ENCODE data around the gene KLHL13. TPM values are rescaled to one million over a fixed set of nuclear protein-coding genes. Genes with fewer than 3 reads are reported as not detected.
"Not testable (repeated sequence)": the region's sequence is repeated elsewhere in the genome, so short reads cannot be mapped to it uniquely, and the experiment has no call there.

Gene KLHL13
- polyA plus RNA-seq, 4 donors: 4.2 to 74.2 (median 4.7) TPM

- WGBS, 3 donors: 68 to 100% (median 85%) methylated on average over 1 of the region's 1 CpG
- Histone ChIP-seq H3K27ac (ENCODE audit: low read depth in 1 of 3, low read length in 2 of 3) (no peak overlapping the region), H3K4me3 (ENCODE audit: low read depth in 1 of 3, low read length in 3 of 3) (no peak overlapping the region), H3K4me1 (ENCODE audit: control insufficient read depth in 3 of 3, insufficient read depth in 2 of 3, low read depth in 1 of 3, low read length in 2 of 3) (no peaks in the 10 kb centered on the region), H3K9me3 (ENCODE audit: control insufficient read depth in 2 of 2, insufficient read depth in 1 of 2, low read depth in 1 of 2, low read length in 1 of 2) (no peaks in the 10 kb centered on the region), H3K27me3 (ENCODE audit: control insufficient read depth in 3 of 3, insufficient read depth in 3 of 3, low read length in 3 of 3) (no peaks in the 10 kb centered on the region), H3K36me3 (ENCODE audit: control insufficient read depth in 3 of 3, insufficient read depth in 2 of 3, low read depth in 1 of 3, low read length in 3 of 3) (no peaks in the 10 kb centered on the region)
- no peak for FAIRE-seq
- no peak for DNase-seq
Measured at GRCh38 chrX:118148737-118149136, 32.1 kb upstream of the KLHL13 start.

GRCh38 chrX:118147771-118148170, 31.2 kb upstream of the KLHL13 start:
- not testable (repeated sequence) for H3K27me3 ChIP-seq (ENCODE audit: control insufficient read depth in 3 of 3, insufficient read depth in 3 of 3, low read length in 3 of 3); H3K36me3 ChIP-seq (ENCODE audit: control insufficient read depth in 3 of 3, insufficient read depth in 2 of 3, low read depth in 1 of 3, low read length in 3 of 3); H3K4me3 ChIP-seq (ENCODE audit: low read depth in 1 of 3, low read length in 3 of 3); FAIRE-seq; H3K4me1 ChIP-seq (ENCODE audit: control insufficient read depth in 3 of 3, insufficient read depth in 2 of 3, low read depth in 1 of 3, low read length in 2 of 3); H3K9me3 ChIP-seq (ENCODE audit: control insufficient read depth in 2 of 2, insufficient read depth in 1 of 2, low read depth in 1 of 2, low read length in 1 of 2); DNase-seq; H3K27ac ChIP-seq (ENCODE audit: low read depth in 1 of 3, low read length in 2 of 3)
- whole genome bisulfite sequencing, 3 donors: 97 to 100% (median 100%) methylated on average over 3 of the region's 3 CpGs

- Histone ChIP-seq H3K4me1 (ENCODE audit: control insufficient read depth in 3 of 3, insufficient read depth in 2 of 3, low read depth in 1 of 3, low read length in 2 of 3) (no peaks in the 10 kb centered on the region), H3K36me3 (ENCODE audit: control insufficient read depth in 3 of 3, insufficient read depth in 2 of 3, low read depth in 1 of 3, low read length in 3 of 3) (no peaks in the 10 kb centered on the region), H3K9me3 (ENCODE audit: control insufficient read depth in 2 of 2, insufficient read depth in 1 of 2, low read depth in 1 of 2, low read length in 1 of 2) (no peaks in the 10 kb centered on the region), H3K27me3 (ENCODE audit: control insufficient read depth in 3 of 3, insufficient read depth in 3 of 3, low read length in 3 of 3) (no peaks in the 10 kb centered on the region), H3K27ac (ENCODE audit: low read depth in 1 of 3, low read length in 2 of 3) (no peak overlapping the region), H3K4me3 (ENCODE audit: low read depth in 1 of 3, low read length in 3 of 3) (no peak overlapping the region)
- 15 to 58% (median 47%) methylated on average over 3 of the region's 3 CpGs for WGBS, 3 donors
- DNase-seq (peak in 1 of 2 donors; percentile 25), FAIRE-seq (no peak)
Measured at GRCh38 chrX:118143578-118143977, 27.0 kb upstream of the KLHL13 start.

GRCh38 chrX:118131336-118131735, 14.7 kb upstream of the KLHL13 start:
- H3K27ac ChIP-seq (ENCODE audit: low read depth in 1 of 3, low read length in 2 of 3): peak overlapping the region in 1 of 3 donors; percentile 80
- 23 to 69% (median 40%) methylated on average over 3 of the region's 3 CpGs for WGBS, 3 donors
- FAIRE-seq: no peak
- no peaks in the 10 kb centered on the region for H3K36me3 ChIP-seq (ENCODE audit: control insufficient read depth in 3 of 3, insufficient read depth in 2 of 3, low read depth in 1 of 3, low read length in 3 of 3)
- no peaks in the 10 kb centered on the region for H3K9me3 ChIP-seq (ENCODE audit: control insufficient read depth in 2 of 2, insufficient read depth in 1 of 2, low read depth in 1 of 2, low read length in 1 of 2)
- peak; percentile 28 to 56 for DNase-seq
- H3K4me3 ChIP-seq (ENCODE audit: low read depth in 1 of 3, low read length in 3 of 3): no peak overlapping the region
- no peaks in the 10 kb centered on the region for H3K4me1 ChIP-seq (ENCODE audit: control insufficient read depth in 3 of 3, insufficient read depth in 2 of 3, low read depth in 1 of 3, low read length in 2 of 3)
- no peaks in the 10 kb centered on the region for H3K27me3 ChIP-seq (ENCODE audit: control insufficient read depth in 3 of 3, insufficient read depth in 3 of 3, low read length in 3 of 3)

- Histone ChIP-seq H3K27ac (ENCODE audit: low read depth in 1 of 3, low read length in 2 of 3) (peak overlapping the region in 1 of 3 donors; percentile 80), H3K4me3 (ENCODE audit: low read depth in 1 of 3, low read length in 3 of 3) (peak overlapping the region in 1 of 3 donors; percentile 38), H3K36me3 (ENCODE audit: control insufficient read depth in 3 of 3, insufficient read depth in 2 of 3, low read depth in 1 of 3, low read length in 3 of 3) (no peaks in the 10 kb centered on the region), H3K4me1 (ENCODE audit: control insufficient read depth in 3 of 3, insufficient read depth in 2 of 3, low read depth in 1 of 3, low read length in 2 of 3) (no peaks in the 10 kb centered on the region), H3K9me3 (ENCODE audit: control insufficient read depth in 2 of 2, insufficient read depth in 1 of 2, low read depth in 1 of 2, low read length in 1 of 2) (no peaks in the 10 kb centered on the region), H3K27me3 (ENCODE audit: control insufficient read depth in 3 of 3, insufficient read depth in 3 of 3, low read length in 3 of 3) (no peaks in the 10 kb centered on the region)
- DNase-seq (no peak), FAIRE-seq (no peak)
Measured at GRCh38 chrX:118129681-118130080, 13.1 kb upstream of the KLHL13 start.

GRCh38 chrX:118128724-118129123, 12.1 kb upstream of the KLHL13 start:
- Histone ChIP-seq H3K9me3 (ENCODE audit: control insufficient read depth in 2 of 2, insufficient read depth in 1 of 2, low read depth in 1 of 2, low read length in 1 of 2) (no peaks in the 10 kb centered on the region), H3K27me3 (ENCODE audit: control insufficient read depth in 3 of 3, insufficient read depth in 3 of 3, low read length in 3 of 3) (no peaks in the 10 kb centered on the region), H3K4me1 (ENCODE audit: control insufficient read depth in 3 of 3, insufficient read depth in 2 of 3, low read depth in 1 of 3, low read length in 2 of 3) (no peaks in the 10 kb centered on the region), H3K27ac (ENCODE audit: low read depth in 1 of 3, low read length in 2 of 3) (no peak overlapping the region), H3K4me3 (ENCODE audit: low read depth in 1 of 3, low read length in 3 of 3) (peak overlapping the region in 1 of 3 donors; percentile 34), H3K36me3 (ENCODE audit: control insufficient read depth in 3 of 3, insufficient read depth in 2 of 3, low read depth in 1 of 3, low read length in 3 of 3) (no peaks in the 10 kb centered on the region)
- DNase-seq (no peak), FAIRE-seq (no peak)
- WGBS, 3 donors: 83 to 91% (median 90%) methylated on average over 17 to 18 of the region's 18 CpGs

- DNase-seq (no peak), FAIRE-seq (no peak)
- no peaks in the 10 kb centered on the region for H3K9me3 ChIP-seq (ENCODE audit: control insufficient read depth in 2 of 2, insufficient read depth in 1 of 2, low read depth in 1 of 2, low read length in 1 of 2)
- no peaks in the 10 kb centered on the region for H3K27me3 ChIP-seq (ENCODE audit: control insufficient read depth in 3 of 3, insufficient read depth in 3 of 3, low read length in 3 of 3)
- H3K36me3 ChIP-seq (ENCODE audit: control insufficient read depth in 3 of 3, insufficient read depth in 2 of 3, low read depth in 1 of 3, low read length in 3 of 3): no peaks in the 10 kb centered on the region
- H3K4me3 ChIP-seq (ENCODE audit: low read depth in 1 of 3, low read length in 3 of 3): no peak overlapping the region
- no peaks in the 10 kb centered on the region for H3K4me1 ChIP-seq (ENCODE audit: control insufficient read depth in 3 of 3, insufficient read depth in 2 of 3, low read depth in 1 of 3, low read length in 2 of 3)
- WGBS, 3 donors: 66 to 83% (median 74%) methylated on average over 2 of the region's 2 CpGs
- no peak overlapping the region for H3K27ac ChIP-seq (ENCODE audit: low read depth in 1 of 3, low read length in 2 of 3)
Measured at GRCh38 chrX:118126286-118126685, 9.7 kb upstream of the KLHL13 start.

- DNase-seq; H3K4me3 ChIP-seq (ENCODE audit: low read depth in 1 of 3, low read length in 3 of 3); H3K36me3 ChIP-seq (ENCODE audit: control insufficient read depth in 3 of 3, insufficient read depth in 2 of 3, low read depth in 1 of 3, low read length in 3 of 3); H3K9me3 ChIP-seq (ENCODE audit: control insufficient read depth in 2 of 2, insufficient read depth in 1 of 2, low read depth in 1 of 2, low read length in 1 of 2); H3K27me3 ChIP-seq (ENCODE audit: control insufficient read depth in 3 of 3, insufficient read depth in 3 of 3, low read length in 3 of 3); FAIRE-seq; H3K27ac ChIP-seq (ENCODE audit: low read depth in 1 of 3, low read length in 2 of 3); H3K4me1 ChIP-seq (ENCODE audit: control insufficient read depth in 3 of 3, insufficient read depth in 2 of 3, low read depth in 1 of 3, low read length in 2 of 3): not testable (repeated sequence)
- WGBS, 3 donors: 78 to 88% (median 87%) methylated on average over 3 to 4 of the region's 4 CpGs
Measured at GRCh38 chrX:118124243-118124642, 7.6 kb upstream of the KLHL13 start.

- Histone ChIP-seq H3K9me3 (ENCODE audit: control insufficient read depth in 2 of 2, insufficient read depth in 1 of 2, low read depth in 1 of 2, low read length in 1 of 2) (no peaks in the 10 kb centered on the region), H3K4me3 (ENCODE audit: low read depth in 1 of 3, low read length in 3 of 3) (peak overlapping the region in 1 of 3 donors; percentile 76), H3K27ac (ENCODE audit: low read depth in 1 of 3, low read length in 2 of 3) (peak overlapping the region in 1 of 3 donors; percentile 70), H3K36me3 (ENCODE audit: control insufficient read depth in 3 of 3, insufficient read depth in 2 of 3, low read depth in 1 of 3, low read length in 3 of 3) (no peaks in the 10 kb centered on the region), H3K4me1 (ENCODE audit: control insufficient read depth in 3 of 3, insufficient read depth in 2 of 3, low read depth in 1 of 3, low read length in 2 of 3) (peaks cover 0 to 5% (median 0%) of the 10 kb centered on the region in 3 donors), H3K27me3 (ENCODE audit: control insufficient read depth in 3 of 3, insufficient read depth in 3 of 3, low read length in 3 of 3) (no peaks in the 10 kb centered on the region)
- DNase-seq (no peak), FAIRE-seq (no peak)
- 56 to 63% (median 57%) methylated on average over 2 of the region's 2 CpGs for WGBS, 3 donors
Measured at GRCh38 chrX:118117741-118118140, 1.1 kb upstream of the KLHL13 start.

Measured in small intestine (tissue), 7 donors.